CD14-positive monocyte (primary cell): Measurements from ENCODE around the gene SLC29A1. TPM values are rescaled to one million over a fixed set of nuclear protein-coding genes. Genes with fewer than 3 reads are reported as not detected.

Experiments used
- DNase-seq, 3 donors: peaks; one replicate each; pipeline ENCODE4 v3.0.0-alpha.2; 2011 to 2022
- H2AFZ ChIP-seq: 2 replicates; pipeline ENCODE4 v1.6.0; 2012; ENCODE audit warnings: mild to moderate bottlenecking, low read depth, low read length, inconsistent platforms; ENCODE audit not compliant: insufficient read depth, poor library complexity, severe bottlenecking
- H3K27ac ChIP-seq, 2 donors: 1 replicate in 1 of 2; 2 replicates in 1 of 2; pipeline ENCODE4 v1.5.1; 2012 to 2013; ENCODE audit warnings: low read length in 2 of 2, control low read depth in 1 of 2, inconsistent platforms in 1 of 2, low read depth in 1 of 2, mild to moderate bottlenecking in 1 of 2
- H3K27me3 ChIP-seq, 2 donors: one replicate each; pipeline versions ENCODE4 v1.6.0 to v1.6.1; 2011 to 2013; ENCODE audit warnings: low read length in 2 of 2; ENCODE audit not compliant: control insufficient read depth in 2 of 2, insufficient read depth in 2 of 2
- H3K36me3 ChIP-seq, 2 donors: replicated peaks in 1 of 2; 1 replicate in 1 of 2; 2 replicates in 1 of 2; pipeline versions ENCODE4 v1.5.1 to v1.6.1; 2012 to 2013; ENCODE audit warnings: low read length in 2 of 2, control low read depth in 1 of 2, inconsistent platforms in 1 of 2, mild to moderate bottlenecking in 1 of 2; ENCODE audit not compliant: insufficient read depth in 2 of 2, control insufficient read depth in 1 of 2
- H3K4me1 ChIP-seq, 2 donors: 1 replicate in 1 of 2; 2 replicates in 1 of 2; pipeline versions ENCODE4 v1.5.1 to v1.6.1; 2012 to 2013; ENCODE audit warnings: low read length in 2 of 2, control low read depth in 1 of 2, inconsistent platforms in 1 of 2, mild to moderate bottlenecking in 1 of 2, moderate library complexity in 1 of 2; ENCODE audit not compliant: insufficient read depth in 2 of 2, control insufficient read depth in 1 of 2
- H3K4me2 ChIP-seq: replicated peaks from 2 replicates; pipeline ENCODE3; 2012; ENCODE audit warnings: low read length, moderate library complexity, mild to moderate bottlenecking; ENCODE audit not compliant: poor library complexity, severe bottlenecking; ENCODE audit errors: extremely low read depth
- H3K4me3 ChIP-seq, 3 experiments: fragments of 200-600 bp in 1 of 3; sonication (generic) in 1 of 3; replicated peaks in 1 of 3; 1 replicate in 2 of 3; 2 replicates in 1 of 3; pipeline ENCODE4 v1.5.1; 2011 to 2013; ENCODE audit warnings: low read length in 3 of 3, mild to moderate bottlenecking in 3 of 3, control low read depth in 2 of 3, low read depth in 2 of 3, inconsistent platforms in 1 of 3, moderate library complexity in 1 of 3
- H3K79me2 ChIP-seq: 2 replicates; pipeline ENCODE4 v1.6.0; 2012; ENCODE audit warnings: mild to moderate bottlenecking, control low read depth, inconsistent platforms, low read length, moderate library complexity; ENCODE audit not compliant: insufficient read depth
- H3K9ac ChIP-seq: 2 replicates; pipeline ENCODE4 v1.6.0; 2017; ENCODE audit warnings: low read length, mild to moderate bottlenecking; ENCODE audit not compliant: insufficient read depth, poor library complexity, severe bottlenecking
- H3K9me3 ChIP-seq, 2 donors: replicated peaks in 1 of 2; 1 replicate in 1 of 2; 2 replicates in 1 of 2; pipeline versions ENCODE4 v1.5.1 to v1.6.1; 2012 to 2013; ENCODE audit warnings: low read length in 2 of 2, control low read depth in 1 of 2; ENCODE audit not compliant: control insufficient read depth in 1 of 2, insufficient read depth in 1 of 2
- H4K20me1 ChIP-seq: 2 replicates; pipeline ENCODE4 v1.6.0; 2012; ENCODE audit warnings: mild to moderate bottlenecking, low read length, control low read depth, moderate library complexity; ENCODE audit not compliant: insufficient read depth
- H3K27ac Mint-ChIP-seq, 7 donors: one replicate each; pipeline ENCODE4 v1.8.0; 2020; ENCODE audit warnings: mild to moderate bottlenecking in 7 of 7, mixed read lengths in 7 of 7, moderate library complexity in 6 of 7, inconsistent platforms in 2 of 7
- H3K27me3 Mint-ChIP-seq, 3 donors: one replicate each; pipeline ENCODE4 v1.8.0; 2021 to 2022; ENCODE audit warnings: low read depth in 3 of 3, mild to moderate bottlenecking in 3 of 3, mixed read lengths in 3 of 3, moderate library complexity in 3 of 3, inconsistent platforms in 1 of 3
- H3K36me3 Mint-ChIP-seq, 2 donors: one replicate each; pipeline ENCODE4 v1.8.0; 2020; ENCODE audit warnings: mixed read lengths in 2 of 2, inconsistent platforms in 1 of 2, mild to moderate bottlenecking in 1 of 2
- H3K4me1 Mint-ChIP-seq: one replicate; pipeline ENCODE4 v1.8.0; 2020; ENCODE audit warnings: mild to moderate bottlenecking, mixed read lengths
- H3K4me3 Mint-ChIP-seq, 2 donors: one replicate each; pipeline ENCODE4 v1.8.0; 2020; ENCODE audit warnings: mild to moderate bottlenecking in 2 of 2, mixed read lengths in 2 of 2, moderate library complexity in 1 of 2
- H3K9me3 Mint-ChIP-seq, 7 donors: one replicate each; pipeline ENCODE4 v1.8.0; 2020 to 2022; ENCODE audit warnings: mixed read lengths in 7 of 7, mild to moderate bottlenecking in 6 of 7, moderate library complexity in 6 of 7, inconsistent platforms in 2 of 7
- WGBS: methylation state at CpG from one replicate; pipeline ENCODE4 v1.1.5; 2013; ENCODE audit warnings: missing lambda C conversion rate; ENCODE audit not compliant: insufficient coverage; 5-methylcytosine and 5-hydroxymethylcytosine counted together
- intact Hi-C, 2 donors: fragments of 100-400 bp; cut with micrococcal nuclease; formaldehyde crosslinking; loops; one replicate each; pipeline versions ENCODE4 v1.15.0 to v1.15.1; 2023
- polyA plus RNA-seq, 3 donors: library from polyadenylated mRNA; depleted of rRNA in 1 of 3; unstranded in 2 of 3; stranded (reverse) in 1 of 3; fragments of 300-500 nt in 2 of 3; fragments of >200 nt in 1 of 3; fragmentation: Illumina TruSeq in 2 of 3; gene quantifications; 1 replicate in 2 of 3; 2 replicates in 1 of 3; pipeline ENCODE4 v1.2.3, GENCODE V29; 2012 to 2021
- TF ChIP-seq, protein P1 (sequence below): fragments of 200-600 bp; IDR thresholded peaks from one replicate; pipeline ENCODE4 v1.8.0; 2022; ENCODE audit warnings: antibody characterized with exemption, mild to moderate bottlenecking

The SLC29A1 gene
- polyA plus RNA-seq, 3 donors, result 14.3 to 23.2 (median 15.0) TPM

DNA sequence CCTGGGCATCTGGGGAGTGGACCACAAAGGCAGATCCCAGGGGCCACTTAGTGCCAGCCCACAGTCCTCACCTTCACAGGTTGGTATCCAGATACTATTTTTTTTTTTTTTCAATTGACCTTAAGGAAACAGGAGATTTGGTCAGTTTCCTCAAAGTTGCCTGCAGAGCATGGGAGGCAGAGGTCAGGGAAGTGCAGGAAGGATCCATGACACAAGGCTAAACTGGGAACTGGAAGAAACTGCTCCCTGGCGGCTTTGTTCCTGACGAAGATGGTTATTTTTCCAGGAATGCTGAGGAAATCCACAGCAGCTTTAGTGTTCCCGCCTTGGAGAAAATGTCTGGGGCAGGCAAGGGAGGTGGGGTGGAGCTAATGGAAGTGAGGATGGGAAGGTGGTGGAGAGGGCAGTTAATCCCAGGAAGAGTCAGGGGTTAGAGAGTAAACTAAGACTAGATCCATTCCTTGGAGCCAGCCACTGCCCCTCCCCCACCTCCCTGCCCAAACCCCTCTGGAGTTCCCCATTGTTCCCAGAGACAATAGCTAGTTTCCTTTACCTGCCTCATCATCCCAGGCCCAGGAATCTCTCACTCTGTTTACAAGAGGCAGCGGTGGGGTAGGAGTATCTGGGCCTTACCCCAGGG, 20.9 kb upstream of the SLC29A1 start:
- Histone ChIP-seq H3K27ac (no peak overlapping the region), H2AFZ (no peak overlapping the region), H3K4me2 (no peak overlapping the region), H3K4me1 (no peaks in the 10 kb centered on the region), H3K27me3 (no peaks in the 10 kb centered on the region), H3K4me3 (no peak overlapping the region), H3K9me3 (no peaks in the 10 kb centered on the region), H3K36me3 (no peaks in the 10 kb centered on the region), H3K79me2 (no peaks in the 10 kb centered on the region), H4K20me1 (no peaks in the 10 kb centered on the region), H3K9ac (no peak overlapping the region)
- Mint-ChIP-seq H3K27me3 (peaks cover 0 to 4% (median 3%) of the 10 kb centered on the region in 3 donors), H3K4me3 (no peak overlapping the region), H3K27ac (no peak overlapping the region), H3K36me3 (no peaks in the 10 kb centered on the region), H3K9me3 (no peaks in the 10 kb centered on the region), H3K4me1 (no peaks in the 10 kb centered on the region)
- WGBS, result 100% methylated on average over 3 of the region's 4 CpGs
- no peak for DNase-seq
- intact Hi-C loops, result no loop called here
- TF ChIP-seq, protein P1, sequence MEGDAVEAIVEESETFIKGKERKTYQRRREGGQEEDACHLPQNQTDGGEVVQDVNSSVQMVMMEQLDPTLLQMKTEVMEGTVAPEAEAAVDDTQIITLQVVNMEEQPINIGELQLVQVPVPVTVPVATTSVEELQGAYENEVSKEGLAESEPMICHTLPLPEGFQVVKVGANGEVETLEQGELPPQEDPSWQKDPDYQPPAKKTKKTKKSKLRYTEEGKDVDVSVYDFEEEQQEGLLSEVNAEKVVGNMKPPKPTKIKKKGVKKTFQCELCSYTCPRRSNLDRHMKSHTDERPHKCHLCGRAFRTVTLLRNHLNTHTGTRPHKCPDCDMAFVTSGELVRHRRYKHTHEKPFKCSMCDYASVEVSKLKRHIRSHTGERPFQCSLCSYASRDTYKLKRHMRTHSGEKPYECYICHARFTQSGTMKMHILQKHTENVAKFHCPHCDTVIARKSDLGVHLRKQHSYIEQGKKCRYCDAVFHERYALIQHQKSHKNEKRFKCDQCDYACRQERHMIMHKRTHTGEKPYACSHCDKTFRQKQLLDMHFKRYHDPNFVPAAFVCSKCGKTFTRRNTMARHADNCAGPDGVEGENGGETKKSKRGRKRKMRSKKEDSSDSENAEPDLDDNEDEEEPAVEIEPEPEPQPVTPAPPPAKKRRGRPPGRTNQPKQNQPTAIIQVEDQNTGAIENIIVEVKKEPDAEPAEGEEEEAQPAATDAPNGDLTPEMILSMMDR, result no peak

DNA sequence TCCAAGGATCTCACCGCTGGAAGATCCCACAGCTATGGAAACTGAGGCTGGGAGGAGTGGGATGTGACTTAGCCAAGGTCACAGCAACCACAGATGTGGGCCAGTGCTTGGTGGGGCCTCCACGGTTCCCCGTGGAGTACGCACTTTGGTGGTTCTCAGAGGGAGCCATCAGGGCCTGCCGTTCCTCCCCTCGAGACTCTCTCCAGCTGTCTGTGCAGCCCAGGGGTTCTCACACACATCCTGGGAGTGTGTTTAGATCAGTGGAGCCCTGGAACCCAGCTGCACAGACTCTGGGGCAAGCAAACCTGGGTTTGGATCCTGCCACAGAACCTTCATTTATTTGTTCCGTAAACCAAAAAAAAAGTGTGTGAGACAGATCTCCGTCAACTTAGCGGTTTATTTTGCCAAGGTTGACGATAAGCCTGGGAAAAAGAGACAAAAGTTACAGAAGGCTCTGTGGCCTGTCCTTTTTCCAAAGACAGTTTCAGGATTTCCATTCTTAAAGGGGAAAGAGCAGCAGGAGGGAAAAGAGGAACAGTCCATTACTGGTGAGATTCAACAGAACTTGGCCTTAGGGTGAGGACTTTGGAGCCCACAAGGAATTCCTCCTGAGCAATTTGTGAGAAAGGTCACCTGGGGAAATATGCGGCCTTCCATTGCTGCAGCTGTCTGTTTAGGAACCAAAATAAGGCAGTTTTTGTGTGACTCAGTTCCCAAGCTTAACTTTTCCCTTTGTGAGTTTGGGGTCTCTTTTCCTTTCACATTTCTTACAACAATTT, 20.2 kb upstream of the SLC29A1 start:
- no peak for DNase-seq
- H3K4me2 ChIP-seq, result no peak overlapping the region
- Mint-ChIP-seq H3K4me1 (no peaks in the 10 kb centered on the region), H3K27me3 (peaks cover 0 to 3% (median 3%) of the 10 kb centered on the region in 3 donors), H3K36me3 (no peaks in the 10 kb centered on the region), H3K4me3 (no peak overlapping the region), H3K9me3 (no peaks in the 10 kb centered on the region), H3K27ac (no peak overlapping the region)
- no peak overlapping the region for H3K9ac ChIP-seq
- H3K9me3 ChIP-seq, result no peaks in the 10 kb centered on the region
- no peaks in the 10 kb centered on the region for H4K20me1 ChIP-seq
- H3K4me3 ChIP-seq, result no peak overlapping the region
- no peaks in the 10 kb centered on the region for H3K36me3 ChIP-seq
- TF ChIP-seq, protein P1, result no peak
- 100% methylated on average over 5 of the region's 11 CpGs for whole genome bisulfite sequencing
- intact Hi-C loops, result no loop called here
- H3K27ac ChIP-seq, result no peak overlapping the region
- no peaks in the 10 kb centered on the region for H3K4me1 ChIP-seq
- H2AFZ ChIP-seq, result no peak overlapping the region
- no peaks in the 10 kb centered on the region for H3K27me3 ChIP-seq
- H3K79me2 ChIP-seq, result no peaks in the 10 kb centered on the region
